ENCODE measurements around the gene TUSC2.
A peak's percentile ranks its signal among the peaks of the same experiment; 100 is the strongest.

TUSC2 gene

GRCh38 chr3:50295553-50296431, 32.2 kb downstream of the TUSC2 start:
- no peak for DNase-seq (ENCODE audit: low spot score)
- TF ChIP-seq CTCF (IDR thresholded peaks at IDR 0.05; ENCODE audit: borderline replicate concordance, control extremely low read depth, extremely low read depth, insufficient read depth, missing control alignments) = no peak
- in situ Hi-C loops (cut with MboI; ENCODE audit: low sequenced_read_pairs, unreplicated experiment) = no loop called here

- no peak for DNase-seq (ENCODE audit: low spot score)
- in situ Hi-C loops (cut with MboI; ENCODE audit: low sequenced_read_pairs, unreplicated experiment) = no loop called here
- no peak for TF ChIP-seq CTCF (IDR thresholded peaks at IDR 0.05; ENCODE audit: borderline replicate concordance, control extremely low read depth, extremely low read depth, insufficient read depth, missing control alignments)
These were observed 33.3 kb downstream of the TUSC2 start for GRCh38 chr3:50294492-50295403.

- DNase-seq (ENCODE audit: low spot score) = no peak
- in situ Hi-C loops (cut with MboI; ENCODE audit: low sequenced_read_pairs, unreplicated experiment) = no loop called here
- TF ChIP-seq CTCF (IDR thresholded peaks at IDR 0.05; ENCODE audit: borderline replicate concordance, control extremely low read depth, extremely low read depth, insufficient read depth, missing control alignments) = no peak
These were observed 33.9 kb downstream of the TUSC2 start for GRCh38 chr3:50294089-50294488.

GRCh38 chr3:50293079-50293801, 34.8 kb downstream of the TUSC2 start:
- no peak for TF ChIP-seq CTCF (IDR thresholded peaks at IDR 0.05; ENCODE audit: borderline replicate concordance, control extremely low read depth, extremely low read depth, insufficient read depth, missing control alignments)
- in situ Hi-C loops (cut with MboI; ENCODE audit: low sequenced_read_pairs, unreplicated experiment) = no loop called here
- no peak for DNase-seq (ENCODE audit: low spot score)

GRCh38 chr3:50292159-50293078, 35.6 kb downstream of the TUSC2 start, which contains the start of gene IFRD2:
Gene IFRD2, minus strand, starts transcription at chr3:50292429. Its CDS starts 155 bp downstream, at chr3:50292274.
- no peak for TF ChIP-seq CTCF (IDR thresholded peaks at IDR 0.05; ENCODE audit: borderline replicate concordance, control extremely low read depth, extremely low read depth, insufficient read depth, missing control alignments)
- peak; percentile 97 for DNase-seq (ENCODE audit: low spot score)
- in situ Hi-C loops (cut with MboI; ENCODE audit: low sequenced_read_pairs, unreplicated experiment) = no loop called here

Measured in GM13976 (cell line).